GM12872 (cell line): ENCODE measurements around the gene ELOVL7.

ENCODE experiments used
- CTCF ChIP-seq: IDR thresholded peaks from 3 replicates; pipeline ENCODE4 v1.5.1; 2011; ENCODE audit warnings: low read depth, mild to moderate bottlenecking, low read length, moderate library complexity; ENCODE audit not compliant: insufficient read depth

The ELOVL7 gene

GRCh38 chr5:60788863-60789513 is 55.1 kb downstream of the ELOVL7 start:
- TF ChIP-seq CTCF: no peak

GRCh38 chr5:60779466-60779865 is 64.6 kb downstream of the ELOVL7 start:
- no peak for TF ChIP-seq CTCF

DNA sequence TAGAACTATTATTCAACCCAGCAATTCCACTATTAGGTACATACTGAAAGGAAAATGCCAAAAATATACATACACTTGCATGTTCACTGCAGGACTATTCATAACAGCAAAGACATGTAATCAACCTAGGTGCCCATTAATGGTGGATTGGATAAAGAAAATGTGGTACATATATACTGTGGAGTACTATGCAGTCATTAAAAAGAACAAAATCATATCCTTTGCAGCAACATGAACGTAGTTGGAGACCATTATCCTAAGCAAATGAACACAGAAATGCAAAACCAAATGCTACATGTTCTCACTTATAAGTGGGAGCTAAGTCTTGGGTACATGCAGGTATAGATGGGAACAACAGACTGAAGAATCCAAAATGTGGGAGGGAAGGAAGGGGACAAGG is 67.7 kb downstream of the ELOVL7 start:
- no peak for TF ChIP-seq CTCF

DNA sequence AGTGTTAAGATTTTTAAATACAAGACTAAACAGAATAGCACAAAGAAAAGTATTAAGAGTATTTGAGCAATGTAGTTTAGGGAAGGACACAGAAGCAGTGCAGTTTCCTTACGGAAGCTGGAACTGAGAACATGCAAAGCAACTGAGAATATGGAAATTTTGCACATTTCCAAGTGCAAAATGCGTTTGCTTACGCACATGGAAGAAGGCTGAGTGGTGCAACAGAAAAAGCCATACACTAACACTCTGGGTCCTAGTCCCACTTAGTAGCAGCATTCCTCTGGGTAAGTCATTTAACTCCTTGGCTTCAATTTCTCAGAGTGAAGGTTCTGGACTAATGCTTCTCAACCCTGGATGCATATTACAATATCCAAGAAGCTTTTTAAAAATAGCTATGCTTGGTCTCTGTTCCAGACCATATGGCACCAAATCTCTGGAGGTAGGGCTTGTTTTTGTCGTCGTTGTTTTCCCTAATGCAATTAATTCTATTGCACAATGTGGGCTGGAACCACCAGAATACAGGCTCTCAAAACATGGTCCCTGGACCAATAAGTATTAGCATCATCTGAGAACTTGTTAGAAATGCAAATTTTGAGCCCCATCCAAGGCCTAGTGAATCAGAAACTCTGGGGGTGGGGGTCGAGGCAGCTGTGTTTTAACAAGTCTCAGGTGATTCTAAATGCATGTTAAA is 78.9 kb downstream of the ELOVL7 start:
- TF ChIP-seq CTCF: no peak

DNA sequence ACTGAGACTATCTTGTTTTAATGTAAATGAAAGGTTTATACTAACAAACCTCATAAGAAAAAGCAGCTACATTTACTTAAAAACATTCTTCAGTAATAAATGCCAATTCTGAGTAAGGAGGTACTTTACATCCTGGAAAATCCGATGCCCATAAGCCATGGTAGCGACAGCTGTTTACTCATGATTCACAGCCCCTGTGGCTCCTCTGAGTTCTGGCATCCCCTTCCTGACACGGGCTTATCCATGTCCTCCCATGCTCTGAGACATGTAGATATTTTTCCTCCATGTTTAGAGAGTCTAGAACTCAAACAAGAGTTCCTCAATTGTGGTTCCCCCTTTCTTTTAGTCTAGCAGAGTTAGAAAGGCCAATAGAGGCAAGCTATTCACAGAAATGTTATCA is 81.0 kb downstream of the ELOVL7 start:
- no peak for TF ChIP-seq CTCF

GRCh38 chr5:60754495-60754894 is 89.6 kb downstream of the ELOVL7 start:
- TF ChIP-seq CTCF: no peak

GRCh38 chr5:60744682-60745081 is 99.4 kb downstream of the ELOVL7 start:
- TF ChIP-seq CTCF: no peak
